Renal cortical epithelial cell (primary cell): ENCODE measurements around the gene EML1. TPM values are rescaled to one million over a fixed set of nuclear protein-coding genes. Genes with fewer than 3 reads are reported as not detected.

Source experiments
- DNase-seq: peaks from one replicate; pipeline ENCODE4 v3.0.0-alpha.2; 2011; ENCODE audit warnings: low read depth
- total RNA-seq: library from RNA; depleted of rRNA; stranded (reverse); fragments of >200 nt; gene quantifications from 2 replicates; pipeline ENCODE4 v1.2.3, GENCODE V29; 2014

The EML1 gene
- total RNA-seq, 1 donor from 2014 or later, result 130 TPM

- DNase-seq, result no peak
Measured at GRCh38 chr14:99966037-99966835, 173.0 kb downstream of the EML1 start.

DNA sequence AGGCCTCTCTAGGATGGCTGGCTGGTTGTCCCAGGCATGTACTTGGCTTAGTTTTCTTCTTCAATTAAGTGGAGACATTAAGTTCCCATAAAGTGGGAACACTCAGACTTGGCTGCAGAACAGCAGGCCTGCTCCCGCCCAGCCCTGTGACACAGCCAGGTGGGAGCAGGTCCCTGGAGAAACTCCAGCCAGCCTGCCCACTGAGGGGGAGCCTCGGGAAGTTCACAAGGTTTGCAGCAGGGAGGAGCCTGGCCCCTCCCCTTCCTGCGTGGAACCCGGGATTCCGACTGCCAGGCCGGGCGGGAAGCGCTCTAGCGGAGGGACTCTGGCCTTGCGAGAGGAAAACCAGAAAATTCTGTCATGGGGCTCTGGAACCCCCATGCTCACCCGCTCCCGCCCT lies 173.7 kb downstream of the EML1 start:
- DNase-seq, result no peak

DNA sequence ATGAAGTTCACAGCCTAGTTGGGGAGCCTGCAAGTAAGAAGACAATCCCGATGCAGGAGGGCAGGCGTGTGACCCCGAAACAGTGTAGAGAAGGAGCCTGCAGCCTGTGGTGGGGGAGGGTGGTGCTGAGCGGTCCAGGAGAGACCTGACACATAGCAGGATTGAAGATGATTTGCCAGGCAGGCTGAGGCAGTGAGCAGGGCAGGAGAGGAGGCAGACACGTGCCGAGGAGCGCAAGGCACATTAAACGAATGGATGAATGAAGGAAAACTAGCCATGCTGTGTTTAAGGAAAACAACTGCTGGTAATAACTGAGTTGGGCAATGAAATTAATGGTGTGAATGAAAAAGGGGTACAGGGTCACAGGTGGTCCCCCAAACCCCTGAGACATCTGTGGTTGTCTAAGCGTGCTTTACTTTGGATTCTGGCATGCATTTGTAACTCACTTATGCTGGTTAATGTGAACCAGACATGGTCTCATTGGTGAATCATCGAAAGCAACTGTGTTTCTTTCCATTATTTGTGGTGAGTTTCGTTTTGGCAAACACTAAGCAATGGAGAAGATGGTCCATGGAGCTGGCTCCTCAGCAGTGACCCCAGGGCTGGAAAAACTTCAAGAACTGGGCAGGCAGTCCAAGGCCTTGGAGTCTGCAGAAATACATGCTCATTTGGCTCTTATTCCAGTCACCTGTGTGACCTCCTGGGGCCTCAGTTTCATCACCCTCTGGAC lies 175.1 kb downstream of the EML1 start:
- DNase-seq, result peak; percentile 78

GRCh38 chr14:99968941-99969340 lies 175.7 kb downstream of the EML1 start:
- DNase-seq, result no peak

DNA sequence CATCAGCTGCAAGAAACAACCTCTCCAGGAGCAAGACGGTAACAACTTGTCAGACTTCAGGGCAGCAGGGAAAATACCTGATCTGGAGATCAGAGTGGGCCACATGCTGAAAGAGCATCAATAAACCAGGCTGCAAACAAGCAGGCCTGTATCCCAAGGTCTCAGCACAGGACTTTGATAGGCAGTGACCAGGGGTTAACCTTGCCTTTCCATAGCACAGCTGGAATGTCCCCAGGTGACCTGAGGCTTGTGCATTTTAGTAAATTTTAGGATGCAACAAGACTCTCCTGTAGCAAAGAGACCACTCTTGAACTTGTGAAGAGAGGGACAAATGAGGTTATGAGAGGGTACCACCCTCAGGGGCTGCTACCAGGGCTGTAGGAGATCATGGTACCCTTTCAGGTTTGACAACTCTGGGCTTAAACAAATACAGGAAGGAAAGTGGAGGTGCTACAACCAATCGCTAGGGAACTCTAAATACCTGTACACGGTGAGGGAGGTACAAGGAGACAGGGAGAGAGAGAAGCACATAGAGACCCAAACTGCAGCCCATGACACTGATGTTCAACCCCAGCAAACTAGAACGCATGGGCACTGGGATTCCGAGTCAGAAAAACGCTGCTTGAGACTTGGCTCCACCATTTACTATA lies 176.6 kb downstream of the EML1 start:
- DNase-seq, result no peak

DNA sequence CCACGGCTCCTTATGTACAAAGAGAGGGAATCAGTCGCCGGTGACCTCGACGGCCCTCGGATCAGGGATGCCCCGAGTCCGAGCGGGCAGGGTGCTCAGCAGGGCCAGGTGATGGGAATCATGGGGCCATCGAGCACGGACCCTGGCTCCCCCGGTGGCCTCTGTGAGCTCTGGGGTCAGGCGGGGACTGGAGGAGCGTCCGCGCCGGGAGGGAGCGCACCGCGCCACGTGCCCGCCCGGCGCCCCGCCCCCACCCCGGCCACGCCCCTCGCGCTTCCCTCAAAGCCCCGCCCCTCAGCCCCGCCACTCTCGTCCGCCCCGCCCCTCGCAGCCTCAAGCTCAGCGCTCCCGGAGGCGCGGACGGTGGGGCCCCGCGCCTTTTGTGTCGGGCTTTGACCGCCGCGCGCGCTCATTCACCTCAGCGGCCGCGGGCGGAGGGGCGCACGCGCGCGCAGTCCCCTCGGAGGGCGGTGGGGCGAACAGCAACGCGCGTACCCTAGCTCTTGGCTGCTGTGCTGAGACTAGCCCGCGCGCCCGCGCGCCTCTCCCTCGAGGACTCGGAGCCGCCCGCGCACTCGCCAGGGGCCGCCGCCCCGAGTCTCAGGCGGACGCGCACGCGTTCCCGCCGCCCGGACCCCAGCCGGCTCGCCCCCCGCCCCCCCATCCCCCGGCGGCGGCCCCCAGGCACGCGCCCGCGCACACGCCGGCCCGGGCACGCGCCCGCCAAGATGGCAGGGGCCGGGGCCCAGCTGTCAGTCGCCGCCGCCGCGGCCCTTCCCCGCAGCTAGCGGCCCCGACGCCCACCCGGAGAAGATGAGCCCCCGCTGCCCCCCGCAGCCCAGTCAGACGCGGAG lies 178.1 kb downstream of the EML1 start:
- DNase-seq, result peak; percentile 30

- DNase-seq, result no peak
Measured at GRCh38 chr14:99971941-99972747, 178.9 kb downstream of the EML1 start.

GRCh38 chr14:99972748-99973466 lies 179.7 kb downstream of the EML1 start:
- no peak for DNase-seq

DNA sequence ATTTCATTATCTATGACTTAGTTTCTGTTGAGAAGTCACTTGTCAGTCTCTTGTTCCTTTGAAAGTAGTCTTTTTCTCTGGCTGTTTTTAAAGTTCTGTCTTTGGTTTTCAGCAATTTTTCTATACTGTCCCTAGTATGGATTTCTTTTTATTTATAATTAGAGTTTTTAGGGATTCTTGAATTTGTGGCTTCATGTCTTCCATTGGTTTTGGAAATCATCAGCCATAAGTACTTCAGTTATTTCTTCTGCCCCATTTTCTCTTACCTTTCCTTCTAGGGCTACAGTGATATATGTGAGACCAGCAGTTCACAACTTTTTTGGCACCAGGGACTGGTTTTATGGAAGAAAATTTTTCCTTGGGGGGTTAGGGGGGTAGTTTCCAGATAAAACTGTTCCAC lies 182.0 kb downstream of the EML1 start:
- DNase-seq, result no peak

DNA sequence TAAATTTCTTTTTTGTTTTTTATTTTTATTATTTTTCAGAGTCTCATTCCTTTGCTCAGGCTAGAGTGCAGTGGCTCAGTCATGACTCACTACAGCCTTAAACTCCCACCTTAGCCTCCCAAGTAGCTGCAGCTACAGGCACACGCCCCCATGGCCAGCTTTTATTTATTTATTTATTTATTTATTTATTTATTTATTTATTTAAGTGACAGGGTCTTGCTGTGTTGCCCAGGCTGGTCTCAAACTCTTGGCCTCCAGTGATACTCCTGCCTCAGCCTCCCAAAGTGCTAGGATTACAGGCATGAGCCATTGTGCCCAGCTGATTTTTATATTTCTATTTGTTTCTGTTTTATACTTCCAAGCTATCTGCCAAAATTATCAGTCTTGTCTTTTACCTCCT lies 182.8 kb downstream of the EML1 start:
- no peak for DNase-seq

DNA sequence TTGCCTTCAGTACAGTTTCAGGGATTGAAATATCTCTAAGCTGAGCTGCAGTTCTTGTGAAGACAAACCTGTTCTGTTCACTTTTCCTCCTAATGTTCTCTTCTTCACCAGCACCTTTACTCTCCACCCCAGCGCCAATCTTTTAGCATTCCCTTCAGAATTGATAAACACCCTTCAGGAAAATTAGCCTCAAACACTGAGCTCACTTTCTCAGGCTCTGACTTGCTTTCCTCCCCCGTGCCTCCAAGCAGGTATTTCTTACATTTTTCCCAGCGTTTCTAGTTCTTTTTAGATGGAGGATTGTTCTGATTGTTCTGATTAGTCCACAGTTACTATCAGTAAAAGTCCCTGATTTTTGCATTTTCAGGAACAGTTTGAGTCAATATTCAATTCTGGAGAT lies 183.5 kb downstream of the EML1 start:
- no peak for DNase-seq

DNA sequence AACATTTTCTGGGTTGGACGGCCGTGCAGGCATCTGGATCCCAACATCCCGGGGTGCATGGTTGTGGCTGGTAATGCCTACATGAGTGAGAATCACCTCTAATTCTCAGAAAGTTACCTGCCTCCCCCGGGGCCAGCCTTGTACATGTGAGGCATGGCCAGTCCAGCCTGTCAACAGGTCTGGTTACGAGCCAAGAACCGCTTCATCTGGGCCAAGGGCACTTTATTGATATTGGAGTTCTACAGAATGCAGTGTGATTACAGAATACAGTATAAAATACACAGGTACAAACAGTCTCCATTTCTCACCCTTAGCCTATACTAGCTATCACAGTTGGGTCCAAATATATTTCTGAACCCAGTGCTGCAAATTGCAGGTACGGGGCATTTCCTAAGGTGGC lies 187.1 kb downstream of the EML1 start:
- DNase-seq, result no peak

DNA sequence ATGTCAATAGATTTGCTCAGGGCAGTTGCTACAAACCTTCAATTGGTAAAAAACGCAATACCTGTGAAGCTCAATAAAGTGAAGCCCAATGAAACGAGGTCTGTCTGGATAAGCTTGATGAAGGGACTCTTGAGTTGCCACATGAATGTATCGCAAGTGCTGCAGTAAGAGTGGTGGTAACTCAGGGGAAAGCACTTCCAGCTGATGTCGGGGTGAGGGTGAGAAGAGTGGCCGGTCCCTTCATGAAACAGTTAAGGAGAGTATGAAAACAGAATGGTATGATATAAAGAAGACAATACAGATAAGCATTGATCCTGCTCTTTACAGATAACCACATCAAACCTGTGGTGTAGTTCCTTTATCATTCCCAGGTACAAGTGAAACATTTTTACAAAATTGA lies 188.6 kb downstream of the EML1 start:
- DNase-seq, result no peak

GRCh38 chr14:99982537-99983250 lies 189.5 kb downstream of the EML1 start:
- DNase-seq, result peak; percentile 54

GRCh38 chr14:99983251-99984015 lies 190.2 kb downstream of the EML1 start:
- no peak for DNase-seq

GRCh38 chr14:99984036-99984435 lies 190.8 kb downstream of the EML1 start:
- no peak for DNase-seq

- DNase-seq, result no peak
Measured at GRCh38 chr14:99986396-99986795, 193.2 kb downstream of the EML1 start.

GRCh38 chr14:99989032-99989431 lies 195.8 kb downstream of the EML1 start:
- no peak for DNase-seq
